Activated CD4-positive, alpha-beta T cell treated with anti-CD3 and anti-CD28 coated beads, Interleukin-2, amount 50 U/mL, for 16 hours (primary cell): ENCODE data around the gene RGS2.

Source experiments
- DNase-seq: peaks from one replicate; pipeline ENCODE4 v3.0.0-alpha.2; 2020

The RGS2 gene

GRCh38 chr1:192832492-192832891, 23.7 kb downstream of the RGS2 start:
- DNase-seq: no peak

- no peak for DNase-seq
These were observed 26.3 kb downstream of the RGS2 start for GRCh38 chr1:192835116-192835515.

- DNase-seq: no peak
These were observed 30.6 kb downstream of the RGS2 start for GRCh38 chr1:192839162-192840066.

GRCh38 chr1:192844360-192844759, 35.5 kb downstream of the RGS2 start:
- DNase-seq: no peak

- DNase-seq: no peak
These were observed 38.1 kb downstream of the RGS2 start for GRCh38 chr1:192846950-192847349.

- no peak for DNase-seq
These were observed 40.2 kb downstream of the RGS2 start for GRCh38 chr1:192849011-192849410.

GRCh38 chr1:192849442-192849841, 40.6 kb downstream of the RGS2 start:
- no peak for DNase-seq

- DNase-seq: no peak
These were observed 43.4 kb downstream of the RGS2 start for GRCh38 chr1:192852001-192852947.

GRCh38 chr1:192858456-192858855, 49.6 kb downstream of the RGS2 start:
- no peak for DNase-seq

- no peak for DNase-seq
These were observed 51.0 kb downstream of the RGS2 start for GRCh38 chr1:192859808-192860207.

GRCh38 chr1:192860478-192861185, 51.8 kb downstream of the RGS2 start:
- DNase-seq: no peak

- DNase-seq: no peak
These were observed 53.0 kb downstream of the RGS2 start for GRCh38 chr1:192861860-192862259.
